Measurements from ENCODE around the gene CEP19. TPM values are rescaled to one million over a fixed set of nuclear protein-coding genes. Genes with fewer than 3 reads are reported as not detected.
A peak's percentile ranks its signal among the peaks of the same experiment; 100 is the strongest.

The CEP19 gene
- total RNA-seq, 2 experiments from 2014 or later: 4.1 to 5.4 TPM

GRCh38 chr3:196697270-196697669 is 14.8 kb downstream of the CEP19 start:
- Mint-ChIP-seq H3K36me3 (no peaks in the 10 kb centered on the region), H3K4me1 (peaks cover 4% of the 10 kb centered on the region), H3K27ac (no peak overlapping the region), H3K9me3 (ENCODE audit: low read depth) (peaks cover 2% of the 10 kb centered on the region), H3K27me3 (no peaks in the 10 kb centered on the region), H3K4me3 (no peak overlapping the region)
- CTCF ChIA-PET: interaction anchor here (1.0 kb wide), 1 partner anchor 13 kb away, joined by 3 read pairs; no protein-coding TSS in a partner anchor
- DNase-seq: no peak
- no peak for ATAC-seq

DNA sequence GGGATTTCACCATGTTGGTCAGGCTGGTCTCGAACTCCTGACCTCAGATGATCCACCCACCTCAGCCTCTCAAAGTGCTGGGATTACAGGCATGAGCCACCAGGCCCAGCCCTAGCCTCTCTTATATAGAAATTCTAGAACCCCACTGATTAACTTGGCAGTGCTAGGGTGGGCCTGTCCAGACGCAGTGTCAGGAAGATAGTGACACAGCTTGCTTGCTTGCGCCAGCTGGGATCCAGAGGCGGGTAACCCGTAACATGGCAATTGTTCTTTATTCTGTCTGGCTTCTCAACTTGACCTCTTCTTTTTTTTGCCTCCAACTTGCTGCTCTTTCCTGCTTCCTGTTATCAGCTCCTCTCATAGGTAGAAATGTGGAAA is 16.2 kb downstream of the CEP19 start:
- CTCF ChIA-PET: interaction anchor here (0.6 to 1.9 kb wide), 2 partner anchors 16 to 86 kb away, joined by 3 to 5 read pairs; partner anchors contain the start of genes CEP19 and PIGX
- Mint-ChIP-seq H3K27me3 (no peaks in the 10 kb centered on the region), H3K36me3 (no peaks in the 10 kb centered on the region), H3K4me1 (peaks cover 4% of the 10 kb centered on the region), H3K9me3 (ENCODE audit: low read depth) (peaks cover 2% of the 10 kb centered on the region), H3K4me3 (no peak overlapping the region), H3K27ac (no peak overlapping the region)
- DNase-seq (no peak), ATAC-seq (no peak)

DNA sequence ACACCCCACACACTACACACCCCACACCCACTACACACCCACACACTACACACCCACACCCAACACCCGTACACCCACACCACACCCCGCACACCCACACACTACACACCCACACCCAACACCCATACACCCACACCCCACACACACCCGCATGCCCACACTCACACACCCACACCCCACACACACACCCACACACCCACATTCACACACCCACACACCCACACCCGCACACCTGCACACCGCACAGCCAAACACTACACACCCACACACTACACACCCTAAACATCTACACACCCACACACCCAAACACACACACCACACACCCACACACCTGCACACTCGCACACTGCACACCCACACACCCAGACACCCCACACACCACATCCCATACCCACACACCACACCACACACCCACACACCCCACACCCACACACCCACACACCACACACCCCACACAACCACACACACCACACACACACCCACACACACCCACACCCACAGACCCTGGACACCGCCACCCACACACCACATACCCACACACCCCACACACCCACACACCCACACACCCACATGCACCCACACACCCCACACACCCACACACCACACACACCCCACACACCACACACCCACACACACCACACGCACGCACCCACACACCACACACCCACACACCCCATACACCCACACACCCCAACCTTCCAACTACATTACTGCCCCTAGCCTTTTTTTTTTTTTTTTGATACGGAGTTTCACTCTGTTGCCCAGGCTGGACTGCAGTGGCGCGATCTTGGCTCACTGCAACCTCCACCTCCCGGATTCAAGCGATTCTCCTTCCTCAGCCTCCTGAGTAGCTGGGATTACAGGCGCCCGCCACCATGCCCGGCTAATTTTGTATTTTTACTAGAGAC is 16.9 kb downstream of the CEP19 start:
- H3K4me3 Mint-ChIP-seq: no peak overlapping the region
- peaks cover 2% of the 10 kb centered on the region for H3K9me3 Mint-ChIP-seq (ENCODE audit: low read depth)
- peak; percentile 18 for ATAC-seq
- no peak overlapping the region for H3K27ac Mint-ChIP-seq
- H3K27me3 Mint-ChIP-seq: no peaks in the 10 kb centered on the region
- no peaks in the 10 kb centered on the region for H3K36me3 Mint-ChIP-seq
- CTCF ChIA-PET: interaction anchor here (0.6 to 1.9 kb wide), 2 partner anchors 16 to 86 kb away, joined by 3 to 5 read pairs; partner anchors contain the start of genes CEP19 and PIGX
- DNase-seq: no peak
- peaks cover 4% of the 10 kb centered on the region for H3K4me1 Mint-ChIP-seq

DNA sequence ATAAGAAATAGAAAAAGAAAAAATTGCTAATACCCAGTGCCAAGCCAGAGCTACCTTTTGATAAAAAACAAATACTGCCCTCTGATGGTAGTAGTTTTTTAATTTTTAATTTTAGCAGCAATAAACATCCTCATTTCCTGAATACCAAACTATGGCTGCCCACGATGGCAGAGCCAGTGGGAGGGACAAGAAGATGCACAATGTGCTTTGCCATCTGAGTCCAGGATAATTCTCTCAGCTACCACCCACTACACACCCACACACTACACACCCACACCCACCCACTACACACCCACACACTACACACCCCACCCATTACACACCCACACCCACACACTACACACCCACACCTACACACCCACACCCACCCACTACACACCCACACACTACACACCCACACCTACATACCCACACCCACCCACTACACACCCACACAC is 17.8 kb downstream of the CEP19 start:
- H3K4me3 Mint-ChIP-seq: no peak overlapping the region
- DNase-seq: peak; percentile 48
- H3K4me1 Mint-ChIP-seq: peaks cover 4% of the 10 kb centered on the region
- no peaks in the 10 kb centered on the region for H3K36me3 Mint-ChIP-seq
- peaks cover 2% of the 10 kb centered on the region for H3K9me3 Mint-ChIP-seq (ENCODE audit: low read depth)
- no peak overlapping the region for H3K27ac Mint-ChIP-seq
- no peaks in the 10 kb centered on the region for H3K27me3 Mint-ChIP-seq
- ATAC-seq: peak; percentile 79
- CTCF ChIA-PET: interaction anchor here (0.6 to 2.0 kb wide), 8 partner anchors 10 to 165 kb away, joined by 3 to 17 read pairs (median 4); partner anchors contain the start of genes CEP19 and PIGX

- Mint-ChIP-seq H3K36me3 (no peaks in the 10 kb centered on the region), H3K4me3 (no peak overlapping the region), H3K27me3 (no peaks in the 10 kb centered on the region), H3K4me1 (peaks cover 7% of the 10 kb centered on the region), H3K27ac (no peak overlapping the region), H3K9me3 (ENCODE audit: low read depth) (peaks cover 2% of the 10 kb centered on the region)
- no peak for ATAC-seq
- DNase-seq: no peak
- CTCF ChIA-PET: interaction anchor here (1.2 to 9.0 kb wide), 2 partner anchors 84 to 163 kb away, joined by 4 to 219 read pairs; no protein-coding TSS in a partner anchor
Measured at GRCh38 chr3:196691386-196691785, 20.7 kb downstream of the CEP19 start.

DNA sequence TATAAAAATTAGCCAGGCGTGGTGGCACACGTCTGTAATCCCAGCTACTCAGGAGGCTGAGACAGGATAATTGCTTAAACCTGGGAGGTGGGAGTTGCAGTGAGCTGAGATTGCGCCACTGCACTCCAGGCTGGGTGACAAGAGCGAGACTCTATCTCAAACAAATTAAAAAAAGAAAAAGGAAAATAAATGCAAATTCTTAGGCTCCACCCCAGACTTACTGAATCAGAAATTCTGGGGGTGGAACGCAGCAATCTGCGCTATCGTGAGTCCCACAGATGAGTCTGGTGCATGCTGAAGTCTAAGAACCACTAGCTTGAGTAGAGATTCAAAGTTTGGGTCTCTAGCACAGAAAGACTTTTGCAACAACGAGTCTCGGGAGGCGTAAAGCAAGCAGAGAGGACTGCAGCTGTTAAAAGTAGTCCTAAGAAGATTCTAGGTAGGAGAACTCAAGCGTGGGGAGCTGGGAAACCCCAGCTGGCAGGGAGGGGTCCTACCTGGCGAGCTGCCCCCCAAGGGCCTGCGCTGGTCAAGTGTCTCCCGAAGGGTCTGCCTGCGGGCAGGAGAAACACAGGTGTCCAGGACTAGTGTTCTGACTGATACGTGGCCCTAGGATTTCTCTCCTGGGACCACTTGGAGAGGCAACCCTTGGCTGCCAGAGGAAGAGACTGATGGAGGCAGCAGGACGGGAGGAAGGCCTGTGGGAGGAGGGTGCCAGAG is 21.9 kb downstream of the CEP19 start:
- Mint-ChIP-seq H3K36me3 (no peaks in the 10 kb centered on the region), H3K9me3 (ENCODE audit: low read depth) (no peaks in the 10 kb centered on the region), H3K4me3 (no peak overlapping the region), H3K27me3 (no peaks in the 10 kb centered on the region), H3K27ac (no peak overlapping the region), H3K4me1 (peaks cover 11% of the 10 kb centered on the region)
- ATAC-seq (no peak), DNase-seq (no peak)
- CTCF ChIA-PET: interaction anchor here (1.2 to 9.0 kb wide), 2 partner anchors 83 to 161 kb away, joined by 4 to 219 read pairs; no protein-coding TSS in a partner anchor

GRCh38 chr3:196688349-196688748 is 23.7 kb downstream of the CEP19 start:
- Mint-ChIP-seq H3K4me3 (no peak overlapping the region), H3K4me1 (peaks cover 21% of the 10 kb centered on the region), H3K36me3 (no peaks in the 10 kb centered on the region), H3K27ac (no peak overlapping the region), H3K9me3 (ENCODE audit: low read depth) (no peaks in the 10 kb centered on the region), H3K27me3 (no peaks in the 10 kb centered on the region)
- ATAC-seq (no peak), DNase-seq (no peak)
- CTCF ChIA-PET: interaction anchor here (0.6 to 9.0 kb wide), 2 partner anchors 64 to 81 kb away, joined by 3 to 219 read pairs; no protein-coding TSS in a partner anchor

DNA sequence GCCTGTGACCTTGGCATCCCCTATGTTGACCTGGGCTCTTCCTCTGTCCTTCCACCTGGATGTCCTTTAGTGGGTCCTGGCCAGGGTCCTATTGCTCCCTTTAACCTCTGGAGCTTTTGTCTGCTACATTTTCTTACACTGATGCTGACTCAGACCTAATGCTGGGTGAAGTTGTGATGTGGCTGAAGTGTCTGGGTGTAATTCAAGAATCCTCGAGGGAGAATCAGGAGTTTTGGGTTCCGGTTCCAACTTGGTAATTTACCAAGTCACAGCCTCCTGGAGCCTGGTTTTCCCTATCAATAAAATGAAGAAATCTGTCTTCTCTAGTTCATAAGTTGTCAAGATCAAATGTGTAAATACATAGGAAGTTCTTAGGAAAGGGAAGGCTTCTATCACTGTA is 25.6 kb downstream of the CEP19 start:
- peaks cover 21% of the 10 kb centered on the region for H3K4me1 Mint-ChIP-seq
- H3K9me3 Mint-ChIP-seq (ENCODE audit: low read depth): peaks cover 4% of the 10 kb centered on the region
- DNase-seq (no peak), ATAC-seq (no peak)
- no peak overlapping the region for H3K4me3 Mint-ChIP-seq
- CTCF ChIA-PET: interaction anchor here (4.2 to 9.0 kb wide), 2 partner anchors 79 to 158 kb away, joined by 23 to 219 read pairs; no protein-coding TSS in a partner anchor
- no peaks in the 10 kb centered on the region for H3K27me3 Mint-ChIP-seq
- peaks cover 5% of the 10 kb centered on the region for H3K36me3 Mint-ChIP-seq
- H3K27ac Mint-ChIP-seq: no peak overlapping the region

GRCh38 chr3:196684548-196685407 is 27.3 kb downstream of the CEP19 start:
- no peaks in the 10 kb centered on the region for H3K27me3 Mint-ChIP-seq
- CTCF ChIA-PET: interaction anchor here (0.6 to 9.0 kb wide), 33 partner anchors 9 to 973 kb away, joined by 3 to 219 read pairs (median 4); partner anchors contain the start of genes CEP19, NCBP2, PIGX and RNF168
- peaks cover 21% of the 10 kb centered on the region for H3K4me1 Mint-ChIP-seq
- ATAC-seq (peak; percentile 87), DNase-seq (peak; percentile 83)
- peak overlapping the region; percentile 50 for H3K27ac Mint-ChIP-seq
- H3K4me3 Mint-ChIP-seq: peak overlapping the region; percentile 46
- peaks cover 5% of the 10 kb centered on the region for H3K36me3 Mint-ChIP-seq
- peaks cover 4% of the 10 kb centered on the region for H3K9me3 Mint-ChIP-seq (ENCODE audit: low read depth)

DNA sequence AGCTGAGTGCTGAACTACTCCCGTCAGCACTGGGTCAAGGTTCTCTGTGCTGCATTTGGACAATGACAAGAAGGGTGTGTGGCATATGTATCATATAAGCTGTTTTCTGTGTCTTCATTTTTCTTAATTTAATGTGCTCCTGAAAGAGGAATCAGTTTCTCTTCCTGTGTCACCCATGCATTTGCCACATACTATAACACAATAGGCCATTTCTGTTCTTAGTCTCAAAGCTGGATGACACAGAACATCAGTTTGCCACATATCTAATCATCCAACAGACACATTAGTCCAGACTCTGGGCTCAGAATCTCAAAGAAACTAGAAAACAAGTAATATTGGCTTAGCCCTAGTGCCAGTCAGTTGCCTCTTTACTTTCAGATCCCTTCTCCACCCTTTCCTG is 34.1 kb downstream of the CEP19 start:
- no peaks in the 10 kb centered on the region for H3K27me3 Mint-ChIP-seq
- DNase-seq: no peak
- CTCF ChIA-PET: interaction anchor here (1.0 to 2.0 kb wide), 4 partner anchors 39 to 149 kb away, joined by 3 to 13 read pairs (median 4); partner anchors contain the start of gene NRROS
- no peak for ATAC-seq
- peaks cover 14% of the 10 kb centered on the region for H3K4me1 Mint-ChIP-seq
- peaks cover 3% of the 10 kb centered on the region for H3K36me3 Mint-ChIP-seq
- H3K9me3 Mint-ChIP-seq (ENCODE audit: low read depth): peaks cover 1% of the 10 kb centered on the region
- no peak overlapping the region for H3K27ac Mint-ChIP-seq
- no peak overlapping the region for H3K4me3 Mint-ChIP-seq

GRCh38 chr3:196677353-196677752 is 34.7 kb downstream of the CEP19 start:
- Mint-ChIP-seq H3K4me1 (peaks cover 14% of the 10 kb centered on the region), H3K27ac (no peak overlapping the region), H3K4me3 (no peak overlapping the region), H3K36me3 (peaks cover 2% of the 10 kb centered on the region), H3K27me3 (no peaks in the 10 kb centered on the region), H3K9me3 (ENCODE audit: low read depth) (no peaks in the 10 kb centered on the region)
- no peak for DNase-seq
- no peak for ATAC-seq
- CTCF ChIA-PET: interaction anchor here (1.0 to 2.0 kb wide), 8 partner anchors 17 to 148 kb away, joined by 3 to 13 read pairs (median 4); partner anchors contain the start of gene NRROS

DNA sequence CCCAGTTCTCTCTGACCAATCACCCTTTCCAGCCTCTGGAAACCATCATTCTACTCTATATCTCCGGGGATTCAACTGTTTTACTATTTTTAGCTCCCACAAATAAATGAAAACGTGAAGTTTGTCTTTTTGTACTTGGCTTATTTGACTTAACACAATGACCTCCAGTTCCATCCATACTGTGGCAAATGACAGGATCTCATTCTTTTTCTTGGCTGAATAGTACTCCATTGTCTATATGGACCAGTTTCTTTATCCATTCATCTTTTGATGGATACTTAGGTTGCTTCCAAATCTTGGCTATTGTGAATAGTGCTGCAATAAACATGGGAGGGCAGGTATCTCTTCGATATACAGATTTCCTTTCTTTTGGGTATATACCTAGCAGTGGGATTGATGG is 38.4 kb downstream of the CEP19 start:
- no peaks in the 10 kb centered on the region for H3K9me3 Mint-ChIP-seq (ENCODE audit: low read depth)
- no peak overlapping the region for H3K27ac Mint-ChIP-seq
- DNase-seq (no peak), ATAC-seq (no peak)
- H3K27me3 Mint-ChIP-seq: peaks cover 2% of the 10 kb centered on the region
- no peaks in the 10 kb centered on the region for H3K36me3 Mint-ChIP-seq
- CTCF ChIA-PET: interaction anchor here (1.0 kb wide), 1 partner anchor 11 kb away, joined by 4 read pairs; no protein-coding TSS in a partner anchor
- no peak overlapping the region for H3K4me3 Mint-ChIP-seq
- H3K4me1 Mint-ChIP-seq: peaks cover 17% of the 10 kb centered on the region
